Endothelial cell of umbilical vein (primary cell): ENCODE measurements around the gene VSTM2B. TPM values are rescaled to one million over a fixed set of nuclear protein-coding genes. Genes with fewer than 3 reads are reported as not detected.

Source experiments
- BruUV-seq: library from RNA; stranded (reverse); fragments of 400-500 nt; replicated peaks from 2 replicates; lab custom pipeline; 2021; lab: Mats Ljungman, UMichigan
- CTCF ChIA-PET: fragments of 300-600, 350-600 bp; sonication (Branson Sonifier 250); formaldehyde crosslinking; loops from one replicate; lab custom pipeline; 2021; ENCODE audit warnings: antibody characterized with exemption, inconsistent platforms; lab: Charles Lee
- POLR2A ChIA-PET: fragments of 300-600, 350-600 bp; sonication (Branson Sonifier 250); formaldehyde crosslinking; loops from one replicate; lab custom pipeline; 2021; ENCODE audit warnings: antibody characterized with exemption, inconsistent platforms; lab: Charles Lee
- DNase-seq: peaks from one replicate; pipeline ENCODE4 v3.0.0-alpha.2; 2011; ENCODE audit warnings: low read depth, low spot score
- FAIRE-seq: peaks from 2 replicates; lab custom pipeline; 2011; peaks lifted over from hg19 to GRCh38; lab: Jason Lieb, UNC
- H2AFZ ChIP-seq: 2 replicates; pipeline ENCODE4 v1.6.0; 2012; ENCODE audit warnings: low read depth, low read length, control low read depth, inconsistent platforms
- H3K27ac ChIP-seq: 2 replicates; pipeline ENCODE4 v1.5.1; 2011; ENCODE audit warnings: low read depth, mild to moderate bottlenecking, control low read depth, low read length, moderate library complexity; ENCODE audit not compliant: insufficient read depth
- H3K27me3 ChIP-seq, 2 experiments: 2 replicates each; pipeline versions ENCODE4 v1.6.0 to v1.6.1; 2011; ENCODE audit warnings: low read length in 2 of 2, mixed read lengths in 1 of 2; ENCODE audit not compliant: control insufficient read depth in 2 of 2, insufficient read depth in 2 of 2
- H3K36me3 ChIP-seq, 2 experiments: 2 replicates in 1 of 2; 3 replicates in 1 of 2; pipeline ENCODE4 v1.5.1; 2011; ENCODE audit warnings: low read length in 2 of 2, mild to moderate bottlenecking in 1 of 2, moderate library complexity in 1 of 2; ENCODE audit not compliant: control insufficient read depth in 2 of 2, insufficient read depth in 2 of 2; ENCODE audit errors: extremely low read depth in 1 of 2
- H3K4me1 ChIP-seq: 3 replicates; pipeline ENCODE4 v1.5.1; 2011; ENCODE audit warnings: mild to moderate bottlenecking, low read length; ENCODE audit not compliant: control insufficient read depth, insufficient read depth; ENCODE audit errors: extremely low read depth
- H3K4me2 ChIP-seq: 2 replicates; pipeline ENCODE4 v1.6.1; 2011; ENCODE audit warnings: low read length, control low read depth, mixed read lengths; ENCODE audit not compliant: insufficient read depth
- H3K4me3 ChIP-seq, 3 experiments: fragments of 200-600 bp in 1 of 3; sonication (generic), shearing (Covaris generic) in 1 of 3; replicated peaks in 1 of 3; 2 replicates each; pipeline ENCODE4 v1.5.1; 2011 to 2016; ENCODE audit warnings: control low read depth in 3 of 3, low read length in 3 of 3, mild to moderate bottlenecking in 2 of 3, inconsistent platforms in 1 of 3, low read depth in 1 of 3, moderate library complexity in 1 of 3; ENCODE audit not compliant: insufficient read depth in 1 of 3
- H3K79me2 ChIP-seq: 2 replicates; pipeline ENCODE4 v1.6.0; 2012; ENCODE audit warnings: low read length, inconsistent platforms; ENCODE audit not compliant: control insufficient read depth, insufficient read depth
- H3K9ac ChIP-seq: replicated peaks from 2 replicates; pipeline ENCODE3; 2011; ENCODE audit warnings: low read length, control low read depth; ENCODE audit not compliant: insufficient read depth; ENCODE audit errors: extremely low read depth
- H3K9me1 ChIP-seq: replicated peaks from 3 replicates; pipeline ENCODE4 v1.6.0; 2011; ENCODE audit warnings: mild to moderate bottlenecking, low read length; ENCODE audit not compliant: control insufficient read depth, insufficient read depth; ENCODE audit errors: extremely low read depth
- H3K9me3 ChIP-seq: replicated peaks from 2 replicates; pipeline ENCODE4 v1.5.1; 2012; ENCODE audit warnings: low read length, inconsistent platforms; ENCODE audit not compliant: control insufficient read depth, insufficient read depth
- H4K20me1 ChIP-seq: replicated peaks from 2 replicates; pipeline ENCODE3; 2011; ENCODE audit warnings: mild to moderate bottlenecking, low read length; ENCODE audit not compliant: control insufficient read depth, insufficient read depth; ENCODE audit errors: extremely low read depth
- EZH2 ChIP-seq: IDR thresholded peaks from 2 replicates; pipeline ENCODE4 v1.6.1; 2012; ENCODE audit warnings: borderline replicate concordance, low read depth, mild to moderate bottlenecking, moderate library complexity, low read length, inconsistent platforms; ENCODE audit not compliant: severe bottlenecking
- FOS ChIP-seq: IDR thresholded peaks from 2 replicates; pipeline ENCODE4 v1.6.1; 2011; ENCODE audit warnings: mild to moderate bottlenecking, low read length, moderate library complexity, borderline replicate concordance; ENCODE audit not compliant: insufficient read depth
- GATA2 ChIP-seq: IDR thresholded peaks from 2 replicates; pipeline ENCODE4 v1.7.0; 2011; ENCODE audit warnings: low read depth, mild to moderate bottlenecking, moderate library complexity, mixed read lengths, low read length; ENCODE audit not compliant: insufficient read length, insufficient read depth
- JUN ChIP-seq: IDR thresholded peaks from 2 replicates; pipeline ENCODE4 v1.6.1; 2011; ENCODE audit warnings: borderline replicate concordance, low read depth; ENCODE audit not compliant: insufficient read length, insufficient read depth
- MAX ChIP-seq: IDR thresholded peaks from 2 replicates; pipeline ENCODE4 v1.6.1; 2011; ENCODE audit not compliant: insufficient read depth, insufficient read length
- MYC ChIP-seq: IDR thresholded peaks from one replicate; pipeline ENCODE4 v1.6.1; 2011; ENCODE audit warnings: mild to moderate bottlenecking, low read depth, low read length
- POLR2A ChIP-seq: IDR thresholded peaks from 2 replicates; pipeline ENCODE4 v1.6.1; 2012; ENCODE audit warnings: low read depth, mild to moderate bottlenecking, control low read depth, low read length
- POLR2AphosphoS5 ChIP-seq: IDR thresholded peaks from 2 replicates; pipeline ENCODE4 v1.6.1; 2012; ENCODE audit warnings: low read depth, mild to moderate bottlenecking, control low read depth, low read length, moderate library complexity; ENCODE audit not compliant: insufficient read depth
- dilution Hi-C: fragments of 300-500 bp; cut with MboI; formaldehyde crosslinking; loops from one replicate; pipeline ENCODE4 v1.15.0; 2019; ENCODE audit warnings: low sequenced_read_pairs; ENCODE audit not compliant: extremely low pct_ligation_motif_present
- intact Hi-C: fragments of 100-400 bp; cut with micrococcal nuclease; formaldehyde crosslinking; loops from one replicate; pipeline ENCODE4 v1.10.0; 2022
- polyA plus RNA-seq, 4 experiments: library from polyadenylated mRNA; depleted of rRNA in 3 of 4; stranded (reverse) in 3 of 4; unstranded in 1 of 4; fragments of >200 nt; gene quantifications; 2 replicates each; pipeline versions ENCODE4 v1.2.1 to v1.2.3, GENCODE V29; 2011 to 2012; ENCODE audit warnings: missing spikeins in 1 of 4
- total RNA-seq: library from RNA; stranded (reverse); gene quantifications from 2 replicates; pipeline ENCODE4 v1.2.3, GENCODE V29; 2021
- TF ChIP-seq, protein P1 (sequence below), 2 donors: IDR thresholded peaks; 1 replicate in 1 of 2; 2 replicates in 1 of 2; pipeline ENCODE4 v1.5.1; 2011; ENCODE audit warnings: low read length in 2 of 2, mild to moderate bottlenecking in 2 of 2, moderate library complexity in 2 of 2, control low read depth in 1 of 2, inconsistent platforms in 1 of 2, low read depth in 1 of 2; ENCODE audit not compliant: insufficient read depth in 1 of 2; ENCODE audit errors: extremely low read depth in 1 of 2

The VSTM2B gene
- total and polyA plus RNA-seq, 2 donors (not counting 3 experiments of a cell fraction or from before 2014, with no cell fraction given), result not detected

DNA sequence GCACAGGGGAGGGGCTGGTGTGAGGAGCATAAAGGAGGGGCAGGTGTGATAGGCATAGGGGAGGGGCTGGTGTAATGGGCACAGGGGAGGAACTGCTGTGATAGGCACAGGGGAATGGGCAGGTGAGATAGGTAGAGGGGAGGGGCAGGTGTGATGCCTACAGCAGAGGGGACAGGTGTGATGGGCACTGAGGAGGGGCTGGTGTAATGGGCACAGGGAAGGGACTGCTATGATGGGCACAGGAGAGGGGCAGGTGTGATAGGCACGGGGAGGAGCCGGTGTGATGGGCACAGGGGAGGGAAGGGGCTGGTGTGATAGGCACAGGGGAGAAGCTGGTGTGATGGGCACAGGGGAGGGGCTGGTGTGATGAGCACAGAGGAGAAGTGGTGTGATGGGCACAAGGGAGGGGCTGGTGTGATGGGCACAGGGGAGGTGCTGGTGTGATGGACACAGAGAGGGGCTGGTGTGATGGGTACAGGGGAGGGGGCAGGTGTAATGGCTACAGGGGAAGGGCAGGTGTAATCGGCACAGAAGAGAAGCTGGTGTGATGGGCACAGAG is 40.8 kb downstream of the VSTM2B start:
- no peak overlapping the region for H3K4me3 ChIP-seq
- H3K79me2 ChIP-seq, result no peaks in the 10 kb centered on the region
- no peak for TF ChIP-seq GATA2
- no peak for TF ChIP-seq POLR2AphosphoS5
- TF ChIP-seq MAX, result no peak
- TF ChIP-seq POLR2A, result no peak
- no peak for TF ChIP-seq EZH2
- TF ChIP-seq FOS, result no peak
- TF ChIP-seq, protein P1, sequence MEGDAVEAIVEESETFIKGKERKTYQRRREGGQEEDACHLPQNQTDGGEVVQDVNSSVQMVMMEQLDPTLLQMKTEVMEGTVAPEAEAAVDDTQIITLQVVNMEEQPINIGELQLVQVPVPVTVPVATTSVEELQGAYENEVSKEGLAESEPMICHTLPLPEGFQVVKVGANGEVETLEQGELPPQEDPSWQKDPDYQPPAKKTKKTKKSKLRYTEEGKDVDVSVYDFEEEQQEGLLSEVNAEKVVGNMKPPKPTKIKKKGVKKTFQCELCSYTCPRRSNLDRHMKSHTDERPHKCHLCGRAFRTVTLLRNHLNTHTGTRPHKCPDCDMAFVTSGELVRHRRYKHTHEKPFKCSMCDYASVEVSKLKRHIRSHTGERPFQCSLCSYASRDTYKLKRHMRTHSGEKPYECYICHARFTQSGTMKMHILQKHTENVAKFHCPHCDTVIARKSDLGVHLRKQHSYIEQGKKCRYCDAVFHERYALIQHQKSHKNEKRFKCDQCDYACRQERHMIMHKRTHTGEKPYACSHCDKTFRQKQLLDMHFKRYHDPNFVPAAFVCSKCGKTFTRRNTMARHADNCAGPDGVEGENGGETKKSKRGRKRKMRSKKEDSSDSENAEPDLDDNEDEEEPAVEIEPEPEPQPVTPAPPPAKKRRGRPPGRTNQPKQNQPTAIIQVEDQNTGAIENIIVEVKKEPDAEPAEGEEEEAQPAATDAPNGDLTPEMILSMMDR (IDR thresholded peaks at IDR 0.05; ENCODE audit: extremely low read depth in 1 of 2, insufficient read depth in 1 of 2, low read depth in 1 of 2, low read length in 2 of 2), result no peak
- no peak for TF ChIP-seq JUN
- no peak for TF ChIP-seq MYC
- H3K9me3 ChIP-seq, result no peaks in the 10 kb centered on the region
- no peaks in the 10 kb centered on the region for H3K4me1 ChIP-seq
- H3K27ac ChIP-seq, result no peak overlapping the region
- POLR2A ChIA-PET, result no interaction called here
- H3K27me3 ChIP-seq, result no peaks in the 10 kb centered on the region
- intact Hi-C loops, result no loop called here
- H3K36me3 ChIP-seq, result no peaks in the 10 kb centered on the region
- dilution Hi-C loops, result no loop called here
- no peaks in the 10 kb centered on the region for H3K9me1 ChIP-seq
- no peaks in the 10 kb centered on the region for H4K20me1 ChIP-seq
- no peak overlapping the region for H3K4me2 ChIP-seq
- no peak overlapping the region for H3K9ac ChIP-seq
- no peak for DNase-seq
- CTCF ChIA-PET, result no interaction called here
- no TSS peak for BruUV-seq
- FAIRE-seq, result no peak
- H2AFZ ChIP-seq, result no peak overlapping the region
